Naive thymus-derived CD8-positive, alpha-beta T cell (primary cell): Measurements from ENCODE around the gene IL5RA. TPM values are rescaled to one million over a fixed set of nuclear protein-coding genes. Genes with fewer than 3 reads are reported as not detected.
A peak's percentile ranks its signal among the peaks of the same experiment; 100 is the strongest.

Source experiments
- ATAC-seq, 2 donors: fragments of 150-1000 bp; cut with Tn5 transposase in 1 of 2; sonication (Bioruptor Pico), chemical (Tn5 transposase) in 1 of 2; 1 replicate in 1 of 2; 2 replicates in 1 of 2; pipeline ENCODE4 v1.10.0; 2021; ENCODE audit warnings: mild to moderate bottlenecking in 2 of 2, moderate library complexity in 2 of 2
- POLR2A ChIA-PET: fragments of 350-600 bp; sonication (Branson Sonifier 250); formaldehyde crosslinking; loops from one replicate; lab custom pipeline; 2021; ENCODE audit warnings: antibody characterized with exemption; lab: Charles Lee
- DNase-seq, 10 donors: peaks; one replicate each; pipeline versions ENCODE4 v3.0.0 to v3.0.0-alpha.2; 2020 to 2022
- H3K27ac Mint-ChIP-seq, 10 donors: one replicate each; pipeline ENCODE4 v1.8.0; 2020 to 2022; ENCODE audit warnings: mild to moderate bottlenecking in 10 of 10, mixed read lengths in 10 of 10, moderate library complexity in 4 of 10, inconsistent platforms in 1 of 10
- H3K27me3 Mint-ChIP-seq, 5 donors: one replicate each; pipeline ENCODE4 v1.8.0; 2021 to 2022; ENCODE audit warnings: mixed read lengths in 5 of 5
- H3K36me3 Mint-ChIP-seq, 3 donors: one replicate each; pipeline ENCODE4 v1.8.0; 2020 to 2022; ENCODE audit warnings: mixed read lengths in 3 of 3, mild to moderate bottlenecking in 2 of 3, inconsistent platforms in 1 of 3
- H3K4me1 Mint-ChIP-seq, 4 donors: one replicate each; pipeline ENCODE4 v1.8.0; 2021 to 2022; ENCODE audit warnings: mixed read lengths in 4 of 4
- H3K4me3 Mint-ChIP-seq, 10 donors: one replicate each; pipeline ENCODE4 v1.8.0; 2020 to 2022; ENCODE audit warnings: mild to moderate bottlenecking in 10 of 10, mixed read lengths in 10 of 10, moderate library complexity in 6 of 10, inconsistent platforms in 1 of 10
- H3K9me3 Mint-ChIP-seq, 9 donors: one replicate each; pipeline ENCODE4 v1.8.0; 2020 to 2022; ENCODE audit warnings: mixed read lengths in 9 of 9, mild to moderate bottlenecking in 3 of 9, inconsistent platforms in 1 of 9, moderate library complexity in 1 of 9
- polyA plus RNA-seq, 3 donors: library from polyadenylated mRNA; unstranded; fragments of 300-500 nt; fragmentation: Illumina TruSeq; gene quantifications; one replicate each; pipeline ENCODE4 v1.2.3, GENCODE V29; 2021
- total RNA-seq, 8 experiments: library from RNA in 2 of 8; stranded (reverse) in 2 of 8; gene quantifications; one replicate each; pipeline ENCODE4 v1.2.3 and lab custom pipeline; 2021 to 2026

IL5RA gene
- total and polyA plus RNA-seq, 5 experiments from 2014 or later, result 1.7 TPM; not detected in 4

- peak overlapping the region in 6 of 10 donors; percentile 0 to 83 (median 34) for H3K27ac Mint-ChIP-seq
- H3K4me1 Mint-ChIP-seq, result peaks cover 2 to 14% (median 10%) of the 10 kb centered on the region in 4 donors
- no peaks in the 10 kb centered on the region for H3K9me3 Mint-ChIP-seq
- H3K4me3 Mint-ChIP-seq, result peak overlapping the region in 9 of 10 donors; percentile 12 to 61 (median 32)
- no peaks in the 10 kb centered on the region for H3K36me3 Mint-ChIP-seq
- peak; percentile 67 to 76 for ATAC-seq
- peak in 3 of 10 donors; percentile 11 to 46 (median 42) for DNase-seq
- POLR2A ChIA-PET, result no interaction called here
- H3K27me3 Mint-ChIP-seq, result peaks cover 0 to 4% (median 0%) of the 10 kb centered on the region in 5 donors
Observed at GRCh38 chr3:3027976-3028567, 82.1 kb downstream of the IL5RA start.

- DNase-seq (no peak), ATAC-seq (no peak)
- Mint-ChIP-seq H3K9me3 (no peaks in the 10 kb centered on the region), H3K27me3 (peaks cover 0 to 14% (median 2%) of the 10 kb centered on the region in 5 donors), H3K27ac (no peak overlapping the region), H3K4me3 (no peak overlapping the region), H3K36me3 (no peaks in the 10 kb centered on the region), H3K4me1 (peaks cover 2 to 11% (median 6%) of the 10 kb centered on the region in 4 donors)
- POLR2A ChIA-PET, result no interaction called here
Observed at GRCh38 chr3:3023111-3023745, 86.9 kb downstream of the IL5RA start.

GRCh38 chr3:3020209-3020608, 90.0 kb downstream of the IL5RA start:
- Mint-ChIP-seq H3K4me1 (no peaks in the 10 kb centered on the region), H3K27me3 (peaks cover 2 to 23% (median 11%) of the 10 kb centered on the region in 5 donors), H3K9me3 (no peaks in the 10 kb centered on the region), H3K36me3 (no peaks in the 10 kb centered on the region), H3K4me3 (no peak overlapping the region), H3K27ac (peak overlapping the region in 1 of 10 donors; percentile 10)
- POLR2A ChIA-PET, result no interaction called here
- DNase-seq (no peak), ATAC-seq (no peak)

Other genes starting within 250 kb of the IL5RA start
- 10 to 100 TPM; 44.5 to 44.8 TPM for gene TRNT1, start 16.6 kb upstream of the IL5RA start, total RNA-seq
- 10 to 100 TPM; 18.0 to 26.4 (median 24.0) TPM for gene TRNT1, start 16.6 kb upstream of the IL5RA start, polyA plus RNA-seq
- gene CRBN, start 69.3 kb upstream of the IL5RA start, total RNA-seq, result 100 to 1,000 TPM; 158 to 164 TPM
- 100 to 1,000 TPM; 149 to 194 (median 172) TPM for gene CRBN, start 69.3 kb upstream of the IL5RA start, polyA plus RNA-seq